PFSK-1 (cell line): ENCODE measurements around the gene PRKN.

Source experiments
- FOXP2 ChIP-seq: optimal IDR thresholded peaks from 2 replicates; pipeline ENCODE3; 2011; ENCODE audit warnings: borderline replicate concordance, control low read depth, inconsistent platforms; ENCODE audit not compliant: insufficient read depth; ENCODE audit errors: extremely low read length, extremely low read depth
- POLR2AphosphoS5 ChIP-seq: IDR thresholded peaks from 2 replicates; pipeline ENCODE4 v1.6.1; 2012; ENCODE audit warnings: low read depth, mild to moderate bottlenecking, control low read depth, low read length, moderate library complexity
- REST ChIP-seq, 2 experiments: IDR thresholded peaks; 2 replicates each; pipeline versions ENCODE4 v1.6.1 to v1.8.0; 2011 to 2012; ENCODE audit warnings: low read depth in 2 of 2, low read length in 2 of 2, control low read depth in 1 of 2, inconsistent platforms in 1 of 2, mild to moderate bottlenecking in 1 of 2, moderate library complexity in 1 of 2; ENCODE audit not compliant: insufficient read depth in 1 of 2
- SIN3A ChIP-seq: IDR thresholded peaks from 2 replicates; pipeline ENCODE4 v1.6.1; 2012; ENCODE audit warnings: mild to moderate bottlenecking, low read length, moderate library complexity, borderline replicate concordance; ENCODE audit not compliant: insufficient read depth
- TAF1 ChIP-seq: IDR thresholded peaks from 2 replicates; pipeline ENCODE4 v1.6.1; 2012; ENCODE audit warnings: low read length, control low read depth, borderline replicate concordance; ENCODE audit not compliant: insufficient read depth

The PRKN gene

DNA sequence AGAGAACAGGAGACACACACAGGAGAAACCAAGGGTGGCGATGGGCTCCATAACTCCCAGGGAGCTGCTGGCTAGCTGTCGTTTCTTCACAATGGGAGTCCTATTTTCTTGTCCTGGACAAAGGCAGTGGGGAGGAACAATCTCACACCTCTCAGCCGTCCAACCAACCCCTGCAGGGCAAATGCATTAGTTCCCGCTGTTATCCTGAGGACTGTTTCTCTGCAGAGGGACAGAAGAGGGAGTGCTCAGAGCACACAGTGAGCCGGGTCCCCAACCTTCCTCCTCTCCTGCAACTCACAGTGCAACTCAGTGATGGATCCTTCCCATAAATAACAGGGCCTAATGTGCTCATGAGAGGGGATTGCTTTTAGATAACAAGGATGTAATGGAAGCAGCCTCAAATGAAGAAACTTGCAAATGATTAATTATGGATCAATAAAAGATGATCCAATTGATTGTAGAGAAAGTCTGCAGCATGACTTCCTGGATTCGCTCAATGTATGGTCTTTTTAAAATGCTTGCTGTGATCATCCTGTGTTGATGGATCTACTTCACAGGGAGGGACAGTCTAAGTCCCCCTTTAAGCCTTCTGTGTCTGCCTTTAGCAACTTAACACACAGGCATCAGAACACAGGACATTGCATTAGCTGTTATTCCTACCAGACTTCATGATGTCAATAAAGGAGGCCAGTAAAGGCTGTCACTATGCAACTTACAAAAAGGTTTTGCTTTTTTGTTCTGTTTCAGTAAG, 1000.3 kb downstream of the PRKN start:
- TF ChIP-seq POLR2AphosphoS5 (no peak), TAF1 (no peak), REST (IDR thresholded peaks at IDR 0.05; ENCODE audit: insufficient read depth in 1 of 2, low read depth in 2 of 2, low read length in 2 of 2) (no peak), FOXP2 (no peak)

DNA sequence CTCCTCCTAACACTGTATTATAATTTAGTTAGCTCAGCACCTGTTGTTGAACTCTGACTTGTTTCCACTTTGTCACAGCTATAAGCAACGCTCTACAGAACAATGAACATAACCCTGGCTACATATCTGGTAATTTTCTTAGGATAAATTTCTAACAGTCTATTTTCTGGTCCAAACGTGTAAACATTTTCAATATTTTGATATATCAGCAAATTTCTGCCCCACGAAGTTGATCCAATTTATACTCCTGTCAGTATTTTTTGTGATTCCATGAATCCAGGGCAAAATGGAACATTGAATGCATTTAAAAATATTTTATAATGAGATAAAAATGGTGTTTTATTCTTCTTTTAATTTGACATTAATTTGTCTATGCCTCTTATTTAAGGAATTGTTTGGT, 1005.2 kb downstream of the PRKN start:
- TF ChIP-seq TAF1 (no peak), SIN3A (no peak), FOXP2 (no peak), POLR2AphosphoS5 (no peak), REST (IDR thresholded peaks at IDR 0.05; ENCODE audit: insufficient read depth in 1 of 2, low read depth in 2 of 2, low read length in 2 of 2) (no peak)

GRCh38 chr6:161721511-161721910, 1006.1 kb downstream of the PRKN start:
- TF ChIP-seq TAF1 (no peak), FOXP2 (no peak), REST (IDR thresholded peaks at IDR 0.05; ENCODE audit: insufficient read depth in 1 of 2, low read depth in 2 of 2, low read length in 2 of 2) (no peak), SIN3A (no peak), POLR2AphosphoS5 (no peak)

DNA sequence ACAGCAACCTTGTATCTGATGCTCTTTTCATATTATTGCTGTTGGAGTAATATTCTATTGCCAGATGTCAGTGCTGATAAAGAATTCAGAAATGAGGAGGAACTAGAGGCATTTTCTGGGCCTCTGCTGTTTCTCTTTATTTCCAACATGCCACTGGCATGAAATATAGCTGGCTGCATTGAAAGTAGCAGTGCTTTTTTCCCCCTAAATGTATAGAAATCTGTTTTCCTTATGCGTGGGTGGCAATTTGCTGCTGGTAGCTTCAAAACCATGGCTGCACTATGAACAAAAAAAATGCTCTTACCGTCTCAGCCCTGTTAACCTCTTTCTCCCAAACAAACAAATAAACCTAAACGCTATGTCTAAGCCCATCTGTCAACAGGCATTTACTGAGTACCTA, 1011.4 kb downstream of the PRKN start:
- TF ChIP-seq POLR2AphosphoS5 (no peak), TAF1 (no peak), REST (IDR thresholded peaks at IDR 0.05; ENCODE audit: insufficient read depth in 1 of 2, low read depth in 2 of 2, low read length in 2 of 2) (no peak), FOXP2 (no peak)
